Central memory CD8-positive, alpha-beta T cell (primary cell): Measurements from ENCODE around the gene ZDHHC11.
"Not testable (repeated sequence)": the region's sequence is repeated elsewhere in the genome, so short reads cannot be mapped to it uniquely, and the experiment has no call there.

Source experiments
- ATAC-seq: fragments of 150-1000 bp; cut with Tn5 transposase; replicated peaks from 2 replicates; pipeline ENCODE4 v1.10.0; 2022; ENCODE audit warnings: mild to moderate bottlenecking, moderate FRiP score, moderate number of reproducible peaks; ENCODE audit not compliant: poor library complexity, severe bottlenecking; ENCODE audit errors: extremely low read depth
- DNase-seq, 2 donors: peaks; one replicate each; pipeline ENCODE4 v3.0.0; 2021; ENCODE audit warnings: low spot score in 2 of 2
- H3K27ac Mint-ChIP-seq: one replicate; pipeline ENCODE4 v1.8.0; 2022; ENCODE audit warnings: low read depth, mild to moderate bottlenecking, moderate library complexity, mixed read lengths
- H3K27me3 Mint-ChIP-seq: one replicate; pipeline ENCODE4 v1.8.0; 2022; ENCODE audit warnings: mixed read lengths
- H3K36me3 Mint-ChIP-seq: one replicate; pipeline ENCODE4 v1.8.0; 2022; ENCODE audit warnings: mild to moderate bottlenecking, moderate library complexity, mixed read lengths; ENCODE audit not compliant: insufficient read depth
- H3K4me1 Mint-ChIP-seq: one replicate; pipeline ENCODE4 v1.8.0; 2022; ENCODE audit warnings: mixed read lengths
- H3K4me3 Mint-ChIP-seq: one replicate; pipeline ENCODE4 v1.8.0; 2022; ENCODE audit warnings: mild to moderate bottlenecking, moderate library complexity, mixed read lengths
- H3K9me3 Mint-ChIP-seq: one replicate; pipeline ENCODE4 v1.8.0; 2022; ENCODE audit warnings: mixed read lengths

ZDHHC11 gene

DNA sequence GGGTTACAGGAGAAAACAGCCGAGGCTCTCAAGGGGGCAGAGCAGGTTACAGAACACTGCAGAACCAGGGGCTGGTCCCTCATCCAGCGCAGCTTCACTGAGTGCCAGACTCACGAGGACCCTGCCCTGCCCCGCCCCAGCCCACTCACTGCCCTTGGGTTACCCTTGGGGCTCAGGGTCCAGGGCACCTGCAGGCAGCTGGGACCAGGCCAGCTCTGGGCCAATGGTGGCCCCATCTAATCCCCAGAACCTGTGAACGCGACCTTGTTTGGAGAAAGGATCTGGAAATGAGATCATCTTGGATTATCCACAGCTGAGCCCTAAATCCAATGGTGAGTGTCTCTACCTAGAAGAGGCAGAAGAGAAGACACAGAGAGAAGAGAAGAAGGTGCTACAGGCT, 72.4 kb downstream of the ZDHHC11 start:
- H3K4me1 Mint-ChIP-seq, H3K27ac Mint-ChIP-seq, DNase-seq, H3K36me3 Mint-ChIP-seq, H3K9me3 Mint-ChIP-seq, H3K4me3 Mint-ChIP-seq, H3K27me3 Mint-ChIP-seq, ATAC-seq: not testable (repeated sequence)

DNA sequence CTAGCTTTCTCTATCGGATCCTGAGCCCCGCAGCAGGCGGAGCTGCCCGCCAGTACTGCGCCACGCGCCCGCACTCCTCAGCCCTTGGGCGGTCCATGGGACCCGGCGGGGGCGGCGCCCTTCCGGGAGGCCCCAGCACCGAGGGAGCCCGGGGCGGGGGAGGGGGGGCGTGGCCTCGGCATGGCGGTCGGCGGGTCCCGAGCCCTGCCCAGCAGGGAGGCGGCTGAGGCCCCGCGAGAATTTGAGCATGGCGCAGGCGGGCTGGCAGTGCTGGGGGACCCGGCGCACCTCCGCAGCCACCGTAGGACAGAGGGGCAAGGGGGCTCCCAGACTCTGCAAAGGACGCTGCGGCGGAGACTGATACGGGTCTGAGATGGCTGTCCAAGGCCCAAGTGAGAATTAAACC, 73.0 kb downstream of the ZDHHC11 start:
- Mint-ChIP-seq H3K4me1 (no peaks in the 10 kb centered on the region), H3K36me3 (peaks cover 5% of the 10 kb centered on the region), H3K9me3 (no peaks in the 10 kb centered on the region), H3K27ac (no peak overlapping the region), H3K27me3 (no peaks in the 10 kb centered on the region), H3K4me3 (no peak overlapping the region)
- no peak for DNase-seq
- ATAC-seq: no peak

DNA sequence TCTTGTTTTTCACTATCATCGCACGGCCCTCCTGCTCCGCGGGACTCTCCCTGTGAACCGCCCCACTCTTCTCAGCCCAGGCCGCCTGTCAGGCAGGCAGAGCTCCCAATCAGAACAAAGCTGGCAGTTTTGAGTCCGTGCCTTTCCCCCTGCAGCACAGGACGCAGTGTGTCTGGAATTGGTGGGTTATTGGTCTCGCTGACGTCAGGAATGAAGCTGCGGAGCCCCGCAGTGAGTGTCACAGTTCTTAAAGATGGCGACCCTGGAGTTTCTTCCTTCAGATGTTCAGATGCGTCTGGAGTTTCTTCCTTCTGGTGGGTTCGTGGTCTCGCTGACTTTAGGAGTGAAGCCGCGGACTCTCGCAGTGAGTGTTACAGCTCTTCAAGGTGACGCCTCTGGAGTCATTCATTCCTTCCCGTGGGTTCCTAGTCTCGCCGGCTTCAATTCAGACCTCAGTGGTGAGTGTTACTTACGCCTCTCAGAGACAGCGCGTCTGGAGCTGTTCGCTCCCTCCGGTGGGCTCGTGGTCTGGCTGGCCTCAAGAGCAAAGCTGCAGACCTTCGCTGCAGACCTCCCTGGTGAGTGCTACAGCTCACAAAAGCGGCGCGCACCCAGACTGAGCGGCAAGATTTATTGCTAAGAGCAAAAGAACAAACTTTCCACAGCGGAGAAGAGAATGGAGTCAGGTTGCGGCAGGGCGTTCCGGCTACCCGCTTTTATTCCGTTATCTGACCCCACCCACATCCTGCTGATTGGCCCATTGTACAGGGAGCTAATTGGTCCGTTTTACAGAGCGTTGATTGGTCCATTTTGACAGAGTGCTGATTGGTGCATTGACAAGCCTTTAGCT, 73.7 kb downstream of the ZDHHC11 start:
- H3K27ac Mint-ChIP-seq: no peak overlapping the region

DNA sequence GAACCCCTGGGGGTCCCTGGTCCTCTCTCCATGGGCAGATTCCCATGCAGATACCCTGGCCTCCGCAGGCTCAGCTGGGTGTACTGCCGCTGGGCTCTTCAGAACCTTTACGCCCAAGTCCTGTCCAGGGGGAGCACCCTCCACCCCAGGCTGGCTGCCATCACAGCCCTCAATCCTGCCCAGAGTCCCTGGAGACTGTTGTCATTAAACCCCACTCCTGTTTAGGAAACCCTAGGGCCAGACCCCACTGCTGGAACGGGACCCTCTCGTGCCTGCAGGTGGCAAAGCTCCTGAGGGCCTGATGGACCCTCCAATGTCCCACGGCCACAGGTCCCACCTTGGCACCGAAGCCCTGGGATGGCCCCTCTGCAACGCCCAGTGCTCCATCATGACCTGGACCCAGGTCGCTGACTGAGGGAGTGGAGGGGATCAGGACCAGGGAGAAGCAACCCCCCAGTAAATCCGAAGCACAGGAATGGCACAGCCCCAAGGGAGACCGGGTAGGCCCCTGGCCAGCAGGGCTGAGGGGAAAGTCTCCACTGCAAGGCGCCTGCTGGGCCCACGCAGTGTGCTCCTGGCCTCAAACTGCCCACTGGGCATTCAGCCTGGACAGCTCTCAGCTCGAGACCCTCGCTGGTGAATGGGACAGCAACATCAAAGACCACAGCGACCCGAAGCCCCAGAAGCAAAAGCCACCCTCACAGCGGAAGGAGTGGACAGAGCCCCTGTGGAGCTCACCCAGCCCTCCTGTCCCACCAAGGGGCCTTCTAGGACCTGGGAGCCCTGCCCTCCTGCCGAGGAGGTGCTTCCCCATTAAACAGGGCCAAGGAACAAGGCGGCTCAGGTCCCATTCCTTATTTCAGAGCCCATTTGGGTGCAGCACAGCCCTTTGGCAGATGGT, 74.6 kb downstream of the ZDHHC11 start:
- Mint-ChIP-seq H3K27me3 (no peaks in the 10 kb centered on the region), H3K4me1 (no peaks in the 10 kb centered on the region), H3K9me3 (no peaks in the 10 kb centered on the region), H3K36me3 (peaks cover 5% of the 10 kb centered on the region), H3K27ac (no peak overlapping the region), H3K4me3 (no peak overlapping the region)
- no peak for ATAC-seq
- no peak for DNase-seq

More for the DNA sequence above, 73.7 kb downstream of the ZDHHC11 start:
- H3K4me1 Mint-ChIP-seq: no peaks in the 10 kb centered on the region
- no peaks in the 10 kb centered on the region for H3K27me3 Mint-ChIP-seq
- no peak for ATAC-seq
- no peak for DNase-seq
- H3K36me3 Mint-ChIP-seq: peaks cover 5% of the 10 kb centered on the region
- no peak overlapping the region for H3K4me3 Mint-ChIP-seq
- H3K9me3 Mint-ChIP-seq: no peaks in the 10 kb centered on the region

DNA sequence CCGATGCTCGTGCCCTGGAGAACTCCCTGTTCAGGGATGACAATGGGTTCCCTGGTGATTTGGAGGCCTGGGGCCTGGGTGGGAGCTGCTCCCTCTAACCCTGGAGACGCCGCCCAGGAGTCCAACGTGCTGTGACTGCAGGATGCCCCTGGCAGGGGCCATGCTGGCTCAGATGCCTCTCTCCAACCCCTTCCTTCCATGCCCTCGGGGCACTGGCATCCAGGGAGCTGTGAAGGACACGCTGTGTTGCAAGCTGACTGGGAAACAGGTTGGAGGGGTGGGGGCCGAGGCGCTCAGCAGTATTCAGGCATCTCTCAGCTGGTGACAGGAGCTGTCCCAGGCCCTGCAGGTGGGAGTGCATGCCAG, 75.2 kb downstream of the ZDHHC11 start:
- H3K4me1 Mint-ChIP-seq, H3K36me3 Mint-ChIP-seq, H3K27ac Mint-ChIP-seq, ATAC-seq, H3K9me3 Mint-ChIP-seq, H3K4me3 Mint-ChIP-seq, DNase-seq, H3K27me3 Mint-ChIP-seq: not testable (repeated sequence)

DNA sequence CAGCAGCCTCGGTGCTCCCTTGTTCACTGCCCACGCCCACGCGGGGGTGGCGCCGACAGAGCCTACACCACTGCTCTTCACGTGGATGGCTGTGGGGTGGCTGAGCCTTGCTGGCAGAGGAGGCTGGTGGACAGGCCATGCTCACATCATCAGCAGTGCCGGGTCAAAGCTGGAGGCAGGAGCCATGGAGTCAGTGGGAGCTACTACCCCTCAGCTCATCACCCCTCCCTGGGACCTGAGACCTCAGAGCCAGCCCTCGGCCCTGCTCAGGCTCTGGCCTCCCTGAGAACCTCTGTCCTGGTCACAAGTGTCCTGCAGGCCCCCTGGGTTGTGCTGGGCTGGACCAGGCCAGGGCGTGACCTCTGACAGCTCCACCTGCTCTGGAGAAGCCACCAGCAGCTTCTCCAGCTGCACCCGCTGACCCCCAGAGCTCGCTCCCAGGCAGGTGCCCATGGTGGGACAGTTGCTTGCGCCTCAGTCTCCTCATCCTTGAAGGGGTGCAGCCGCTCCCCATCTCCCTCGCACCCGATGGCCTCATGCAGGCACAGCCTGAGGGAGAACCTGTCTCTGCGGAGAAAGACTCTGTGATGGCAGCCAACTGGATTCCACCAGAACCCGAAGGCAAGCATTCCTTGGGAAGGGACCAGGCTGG, 75.8 kb downstream of the ZDHHC11 start:
- H3K4me3 Mint-ChIP-seq, H3K4me1 Mint-ChIP-seq, H3K36me3 Mint-ChIP-seq, H3K27ac Mint-ChIP-seq, H3K9me3 Mint-ChIP-seq, DNase-seq, ATAC-seq, H3K27me3 Mint-ChIP-seq: not testable (repeated sequence)

DNA sequence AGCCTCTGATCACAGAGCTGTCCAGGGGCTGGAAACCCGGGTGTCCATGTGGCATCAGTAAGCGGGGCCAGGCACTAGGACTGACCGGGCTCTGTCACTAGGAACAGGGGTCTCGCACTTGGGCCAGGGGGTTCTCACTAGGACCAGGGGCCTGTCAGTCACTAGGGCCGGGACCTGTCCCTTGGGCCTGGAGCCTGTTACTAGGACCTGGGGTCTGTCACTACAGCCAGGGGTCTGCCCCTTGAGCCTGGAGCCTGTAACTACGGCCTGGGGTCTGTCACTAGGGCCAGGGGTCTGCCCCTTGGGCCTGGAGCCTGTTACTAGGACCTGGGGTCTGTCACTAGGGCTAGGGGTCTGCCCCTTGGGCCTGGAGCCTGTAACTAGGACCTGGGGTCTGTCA, 76.5 kb downstream of the ZDHHC11 start:
- not testable (repeated sequence) for ATAC-seq, H3K27me3 Mint-ChIP-seq, H3K36me3 Mint-ChIP-seq, H3K27ac Mint-ChIP-seq, H3K9me3 Mint-ChIP-seq, H3K4me3 Mint-ChIP-seq, DNase-seq, H3K4me1 Mint-ChIP-seq

DNA sequence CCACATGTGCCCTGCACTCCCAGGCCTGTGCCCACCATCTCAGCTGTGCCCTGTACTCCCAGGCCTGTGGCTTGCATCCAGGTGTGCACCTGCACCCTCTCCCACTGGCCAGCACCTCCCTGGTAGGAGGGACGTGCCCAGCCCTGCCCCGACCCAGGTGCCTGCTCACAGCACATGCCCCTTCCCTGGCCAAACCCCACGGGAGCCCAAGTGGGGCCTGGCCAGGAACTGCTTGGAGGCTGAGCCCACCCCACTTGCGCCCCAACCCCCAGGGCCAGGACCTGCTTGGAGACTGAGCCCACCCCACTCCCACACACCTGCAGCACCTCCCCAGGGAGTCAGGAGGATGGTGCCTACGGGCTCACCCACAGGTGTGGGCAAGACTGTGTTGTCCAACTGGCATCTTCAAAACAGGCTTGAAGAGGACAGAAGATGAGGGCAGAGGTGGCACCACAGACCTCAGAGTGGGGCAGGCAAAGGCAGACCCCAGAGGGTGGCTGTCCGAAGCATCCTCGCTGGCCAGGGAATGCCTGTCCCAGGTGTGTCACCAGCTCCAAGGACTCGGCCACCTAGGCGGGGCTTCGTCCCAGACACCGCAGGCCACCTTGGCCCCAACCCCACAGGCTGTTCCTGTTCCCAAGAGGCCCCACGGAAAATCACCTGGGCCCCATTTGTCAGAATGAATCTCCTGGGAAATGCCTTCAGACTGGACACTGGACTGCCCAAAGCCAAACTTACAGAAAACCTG, 77.1 kb downstream of the ZDHHC11 start:
- ATAC-seq: no peak
- no peaks in the 10 kb centered on the region for H3K9me3 Mint-ChIP-seq
- no peak overlapping the region for H3K27ac Mint-ChIP-seq
- H3K36me3 Mint-ChIP-seq: peaks cover 5% of the 10 kb centered on the region
- no peaks in the 10 kb centered on the region for H3K27me3 Mint-ChIP-seq
- H3K4me3 Mint-ChIP-seq: no peak overlapping the region
- no peaks in the 10 kb centered on the region for H3K4me1 Mint-ChIP-seq
- DNase-seq: peak in 1 of 2 donors; percentile 13

DNA sequence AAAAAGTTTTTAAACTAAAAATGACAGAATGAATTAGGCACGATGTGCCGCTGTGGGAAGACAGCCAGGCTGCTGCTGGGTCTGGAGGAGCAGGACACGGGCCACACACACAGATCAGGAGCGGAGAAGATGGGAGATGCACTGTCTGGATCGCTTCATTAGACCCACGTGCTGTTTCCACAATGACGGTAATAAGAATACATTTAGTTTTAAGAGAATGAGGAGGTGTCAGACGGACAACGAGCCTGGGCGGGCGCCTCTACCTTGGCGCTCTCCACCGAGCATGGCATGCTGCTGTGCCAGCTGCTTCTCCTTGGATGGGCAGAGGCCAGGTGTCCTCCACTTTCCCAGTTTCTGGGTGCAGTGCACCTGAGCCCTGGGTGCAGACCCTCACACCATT, 77.9 kb downstream of the ZDHHC11 start:
- H3K4me1 Mint-ChIP-seq, H3K27me3 Mint-ChIP-seq, ATAC-seq, H3K36me3 Mint-ChIP-seq, H3K27ac Mint-ChIP-seq, DNase-seq, H3K4me3 Mint-ChIP-seq, H3K9me3 Mint-ChIP-seq: not testable (repeated sequence)

DNA sequence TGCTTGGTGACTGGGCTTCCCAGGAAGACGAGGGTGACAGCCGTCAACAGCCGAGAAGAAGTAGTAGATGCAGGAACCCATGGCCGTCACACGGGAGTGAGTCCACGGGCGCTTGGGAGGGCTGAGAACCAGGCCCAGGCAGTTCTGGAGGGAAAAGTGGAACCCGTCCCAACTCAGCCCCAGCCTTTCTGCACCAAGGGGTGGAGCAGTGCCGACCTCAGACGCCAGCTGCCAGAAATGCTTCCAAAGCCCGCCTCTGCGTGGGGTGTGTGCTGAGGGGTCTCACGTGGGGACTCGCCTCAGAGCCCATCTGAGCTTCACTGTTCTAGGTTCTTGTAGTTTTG, 78.3 kb downstream of the ZDHHC11 start:
- not testable (repeated sequence) for ATAC-seq, H3K27ac Mint-ChIP-seq, H3K36me3 Mint-ChIP-seq, H3K4me1 Mint-ChIP-seq, H3K4me3 Mint-ChIP-seq, DNase-seq, H3K9me3 Mint-ChIP-seq, H3K27me3 Mint-ChIP-seq

DNA sequence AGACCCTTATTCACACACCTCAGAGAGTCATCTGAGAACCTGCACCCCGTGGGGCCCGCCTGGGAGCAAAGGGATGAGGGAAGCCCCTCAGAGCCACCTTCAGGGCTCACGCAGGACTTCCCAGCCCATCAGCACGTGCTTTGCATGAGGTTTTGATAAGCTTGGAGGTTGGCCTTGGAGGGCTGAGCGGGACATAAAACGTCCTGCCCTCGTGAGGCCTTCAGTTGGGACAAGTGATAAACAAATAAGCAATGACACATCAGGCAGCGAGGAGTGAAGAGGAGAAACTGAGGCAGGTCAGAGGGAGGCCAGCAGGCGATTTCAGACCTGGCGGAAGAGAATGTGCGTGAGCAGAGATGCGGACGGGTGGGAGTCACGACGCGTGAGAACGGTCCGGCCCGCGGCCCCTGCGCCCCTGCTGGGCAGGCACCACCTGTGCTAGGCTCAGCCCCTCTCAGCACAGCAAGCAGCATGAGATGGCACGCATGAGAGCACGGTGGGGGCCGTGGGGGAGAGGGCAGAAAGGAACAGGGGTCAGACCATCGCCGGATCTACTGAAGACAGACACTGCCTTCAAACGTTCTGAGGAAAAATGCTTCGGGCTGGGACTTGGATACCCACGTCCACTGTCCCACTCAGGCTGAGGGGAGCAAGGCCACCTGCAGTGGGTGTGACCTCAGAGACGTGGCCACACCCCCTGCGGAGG, 78.8 kb downstream of the ZDHHC11 start:
- not testable (repeated sequence) for ATAC-seq, H3K27ac Mint-ChIP-seq, DNase-seq, H3K36me3 Mint-ChIP-seq, H3K4me3 Mint-ChIP-seq, H3K9me3 Mint-ChIP-seq, H3K4me1 Mint-ChIP-seq, H3K27me3 Mint-ChIP-seq
